Neural progenitor cell (in vitro differentiated cells): ENCODE results near the gene CHTOP.

ENCODE experiments used
- EZH2 ChIP-seq: fragments of 200-600 bp; sonication (generic); IDR thresholded peaks from 2 replicates; pipeline ENCODE4 v1.6.1; 2017; ENCODE audit warnings: antibody characterized with exemption, mild to moderate bottlenecking, moderate library complexity
- TF ChIP-seq, protein P1 (sequence below): fragments of 200-600 bp; sonication (generic); IDR thresholded peaks from 2 replicates; pipeline ENCODE4 v1.5.1; 2017; ENCODE audit warnings: antibody characterized with exemption, mild to moderate bottlenecking

GRCh38 chr1:153633754-153634665 lies at the start of gene CHTOP:
- TF ChIP-seq, protein P1, sequence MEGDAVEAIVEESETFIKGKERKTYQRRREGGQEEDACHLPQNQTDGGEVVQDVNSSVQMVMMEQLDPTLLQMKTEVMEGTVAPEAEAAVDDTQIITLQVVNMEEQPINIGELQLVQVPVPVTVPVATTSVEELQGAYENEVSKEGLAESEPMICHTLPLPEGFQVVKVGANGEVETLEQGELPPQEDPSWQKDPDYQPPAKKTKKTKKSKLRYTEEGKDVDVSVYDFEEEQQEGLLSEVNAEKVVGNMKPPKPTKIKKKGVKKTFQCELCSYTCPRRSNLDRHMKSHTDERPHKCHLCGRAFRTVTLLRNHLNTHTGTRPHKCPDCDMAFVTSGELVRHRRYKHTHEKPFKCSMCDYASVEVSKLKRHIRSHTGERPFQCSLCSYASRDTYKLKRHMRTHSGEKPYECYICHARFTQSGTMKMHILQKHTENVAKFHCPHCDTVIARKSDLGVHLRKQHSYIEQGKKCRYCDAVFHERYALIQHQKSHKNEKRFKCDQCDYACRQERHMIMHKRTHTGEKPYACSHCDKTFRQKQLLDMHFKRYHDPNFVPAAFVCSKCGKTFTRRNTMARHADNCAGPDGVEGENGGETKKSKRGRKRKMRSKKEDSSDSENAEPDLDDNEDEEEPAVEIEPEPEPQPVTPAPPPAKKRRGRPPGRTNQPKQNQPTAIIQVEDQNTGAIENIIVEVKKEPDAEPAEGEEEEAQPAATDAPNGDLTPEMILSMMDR: no peak
- no peak for TF ChIP-seq EZH2
